A549 (cell line): ENCODE data around the gene PLEKHH2. TPM values are rescaled to one million over a fixed set of nuclear protein-coding genes. Genes with fewer than 3 reads are reported as not detected.

Experiments used
- ATAC-seq, 2 experiments: fragments of 200-7000 bp in 1 of 2; fragments of >200 bp in 1 of 2; cut with Nextera tagmentation in 1 of 2; cut with Tn5 transposase in 1 of 2; 3 replicates each; pipeline versions ENCODE4 v1.8.0 to v1.9.1; 2018 to 2020; ENCODE audit warnings: mild to moderate bottlenecking in 1 of 2, moderate library complexity in 1 of 2
- CTCF ChIA-PET: fragments of 300-600 bp; sonication (Branson Sonifier 250); formaldehyde crosslinking; extraction: SDS; loops from one replicate; lab custom pipeline; 2021; ENCODE audit warnings: antibody characterized with exemption, inconsistent platforms; lab: Yijun Ruan, JAX
- POLR2A ChIA-PET: fragments of 350-600 bp; formaldehyde crosslinking; extraction: SDS; loops from one replicate; lab custom pipeline; 2021; ENCODE audit warnings: antibody characterized with exemption, inconsistent platforms; lab: Yijun Ruan, JAX
- DNase-seq, 2 experiments: peaks; one replicate each; pipeline versions ENCODE4 v3.0.0 to v3.0.0-alpha.2; 2011 to 2016; ENCODE audit warnings: low read depth in 1 of 2, low spot score in 1 of 2
- FAIRE-seq: peaks from 2 replicates; lab custom pipeline; 2011; peaks lifted over from hg19 to GRCh38; lab: Jason Lieb, UNC
- H3K27ac ChIP-seq, 2 experiments: fragments of >200 bp; sonication (Bioruptor Twin); formaldehyde crosslinking; 3 replicates each; pipeline ENCODE4 v1.5.1; 2016 to 2017
- H3K4me1 ChIP-seq: fragments of >200 bp; sonication (Bioruptor Twin); formaldehyde crosslinking; 3 replicates; pipeline ENCODE4 v1.6.1; 2016
- H3K4me2 ChIP-seq: fragments of >200 bp; sonication (Bioruptor Twin); formaldehyde crosslinking; 3 replicates; pipeline ENCODE4 v1.6.1; 2016
- H3K4me3 ChIP-seq: fragments of >200 bp; sonication (Bioruptor Twin); formaldehyde crosslinking; 3 replicates; pipeline ENCODE4 v1.5.1; 2016
- H3K9me3 ChIP-seq: fragments of >200 bp; sonication (Bioruptor Twin); formaldehyde crosslinking; 3 replicates; pipeline ENCODE4 v1.6.1; 2016
- CBX2 ChIP-seq: fragments of 200-600 bp; sonication (generic); IDR thresholded peaks from 2 replicates; pipeline ENCODE4 v1.6.1; 2016; ENCODE audit warnings: low read depth, mild to moderate bottlenecking, borderline replicate concordance
- HEYL ChIP-seq: fragments of 250-450 bp; sonication (Bioruptor Pico); IDR thresholded peaks from 2 replicates; pipeline ENCODE4 v1.8.0; 2021; ENCODE audit warnings: mild to moderate bottlenecking, moderate library complexity
- RCOR1 ChIP-seq: fragments of 150-350 bp; IDR thresholded peaks from 2 replicates; pipeline ENCODE4 v1.6.1; 2014; ENCODE audit warnings: antibody characterized with exemption, low read length, low read depth
- RFX5 ChIP-seq: fragments of 450-650 bp; IDR thresholded peaks from 2 replicates; pipeline ENCODE4 v1.7.1; 2014; ENCODE audit warnings: antibody characterized with exemption, mild to moderate bottlenecking, moderate library complexity
- WGBS: methylation state at CpG from one replicate; pipeline ENCODE4 v1.1.6; 2017; ENCODE audit errors: missing lambda C conversion rate; 5-methylcytosine and 5-hydroxymethylcytosine counted together
- polyA plus RNA-seq, 4 experiments: library from polyadenylated mRNA; depleted of rRNA in 3 of 4; stranded (reverse); fragments of >200 nt; fragmentation: RNase III in 1 of 4; extraction: RNeasy Plus Mini Kit Qiagen cat#74134 plus additional on column Dnase treatment in 1 of 4; gene quantifications; 2 replicates in 3 of 4; 3 replicates in 1 of 4; pipeline ENCODE4 v1.2.3, GENCODE V29; 2011 to 2017
- small RNA-seq, 6 experiments: library from RNA; depleted of rRNA; stranded (forward); fragments of <200 nt; gene quantifications; one replicate each; pipeline ENCODE3, GENCODE V24; 2012

Gene PLEKHH2
- polyA plus RNA-seq, 2 of the 4 experiments (the other 2 are of a cell fraction), result 0.92 to 14.9 TPM

DNA sequence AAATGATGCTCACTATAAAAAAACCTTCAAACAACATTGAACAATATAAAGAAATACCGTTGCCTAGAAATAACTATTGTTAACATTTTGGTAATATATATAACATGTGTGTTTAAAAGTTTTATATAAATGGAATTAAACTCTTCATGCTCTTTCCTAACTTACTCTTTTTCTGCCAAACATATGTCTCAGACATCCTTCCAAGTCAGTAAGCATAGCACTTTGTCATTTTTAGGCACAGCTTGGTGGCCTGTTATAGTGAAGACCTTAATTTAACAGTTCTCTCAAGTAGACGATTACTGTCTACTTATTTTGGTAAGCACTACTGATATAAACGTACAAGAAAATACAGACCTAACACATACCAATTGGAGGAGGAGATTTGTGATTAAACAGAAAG is 177.7 kb downstream of the PLEKHH2 start:
- WGBS, result 79% methylated on average over 3 of the region's 3 CpGs
- no peaks in the 10 kb centered on the region for H3K9me3 ChIP-seq
- FAIRE-seq, result no peak
- no peak for DNase-seq
- no peak overlapping the region for H3K27ac ChIP-seq
- no peak overlapping the region for H3K4me3 ChIP-seq
- H3K4me2 ChIP-seq, result no peak overlapping the region
- ChIA-PET CTCF (no interaction called here), POLR2A (no interaction called here)
- TF ChIP-seq RCOR1 (no peak), CBX2 (no peak), RFX5 (no peak), HEYL (CRISPR knock-in tag) (no peak)
- H3K4me1 ChIP-seq, result peaks cover 3% of the 10 kb centered on the region; the same call in 1 of the 3 replicates
- ATAC-seq, result no peak

Small RNA genes lying within 50 kb of the gene (small RNA-seq; reads per million reads assigned to genes)
- 0 reads per million in 6 experiments for gene RF00019
- gene RN7SKP66, result 0 reads per million in 6 experiments

Other genes with a start within 250 kb of the PLEKHH2 start
- 37.9 and 51.8 TPM in 2 replicates for gene THADA, start 41.2 kb upstream of the PLEKHH2 start, polyA plus RNA-seq (2011; rRNA removed)
- 21.8 to 24.2 TPM (median 23.5 TPM) in 3 replicates for gene THADA, start 41.2 kb upstream of the PLEKHH2 start, polyA plus RNA-seq (2017; fragmentation: RNase III; extraction: RNeasy Plus Mini Kit Qiagen cat#74134 plus additional on column Dnase treatment)
- 5.4 and 5.9 TPM in 2 replicates for gene C1GALT1C1L, start 39.2 kb downstream of the PLEKHH2 start, polyA plus RNA-seq (2011; rRNA removed)
- gene C1GALT1C1L, start 39.2 kb downstream of the PLEKHH2 start, polyA plus RNA-seq (2017; fragmentation: RNase III; extraction: RNeasy Plus Mini Kit Qiagen cat#74134 plus additional on column Dnase treatment), result 1.4 to 2.1 TPM (median 2.1 TPM) in 3 replicates
- gene DYNC2LI1, start 136.8 kb downstream of the PLEKHH2 start, polyA plus RNA-seq (2011; rRNA removed), result 33.5 and 44.3 TPM in 2 replicates
- 22.2 to 28.2 TPM (median 23.7 TPM) in 3 replicates for gene DYNC2LI1, start 136.8 kb downstream of the PLEKHH2 start, polyA plus RNA-seq (2017; fragmentation: RNase III; extraction: RNeasy Plus Mini Kit Qiagen cat#74134 plus additional on column Dnase treatment)
- gene ABCG5, start 201.6 kb downstream of the PLEKHH2 start, polyA plus RNA-seq (2011; rRNA removed), result not detected in 2 replicates
- gene ABCG5, start 201.6 kb downstream of the PLEKHH2 start, polyA plus RNA-seq (2017; fragmentation: RNase III; extraction: RNeasy Plus Mini Kit Qiagen cat#74134 plus additional on column Dnase treatment), result not detected in 3 replicates
- not detected in 2 replicates for gene ABCG8, start 201.7 kb downstream of the PLEKHH2 start, polyA plus RNA-seq (2011; rRNA removed)
- gene ABCG8, start 201.7 kb downstream of the PLEKHH2 start, polyA plus RNA-seq (2017; fragmentation: RNase III; extraction: RNeasy Plus Mini Kit Qiagen cat#74134 plus additional on column Dnase treatment), result not detected in 3 replicates